ENCODE results near the gene CACHD1.

The CACHD1 gene

DNA sequence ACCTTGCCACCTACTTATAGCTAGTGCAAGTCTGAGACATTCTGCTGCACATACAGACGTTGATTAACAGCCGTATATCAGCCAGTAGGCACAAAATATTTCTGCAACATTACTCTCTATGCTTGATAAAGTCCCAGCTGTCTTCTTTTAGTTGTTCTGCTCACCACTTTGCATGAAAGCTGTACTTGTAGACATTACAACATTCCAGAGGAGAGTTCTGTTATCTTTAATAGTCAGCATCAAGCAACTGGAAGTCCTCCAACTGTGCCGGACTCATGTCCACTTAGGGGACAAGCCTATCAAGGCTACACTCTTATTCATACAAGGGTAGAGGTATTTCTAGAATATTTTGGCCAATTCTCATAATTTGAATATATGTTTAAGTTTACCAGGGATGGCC, 50.0 kb downstream of the CACHD1 start:
- in situ Hi-C loops (cut with MboI; ENCODE audit: low sequenced_read_pairs) = no loop called here

DNA sequence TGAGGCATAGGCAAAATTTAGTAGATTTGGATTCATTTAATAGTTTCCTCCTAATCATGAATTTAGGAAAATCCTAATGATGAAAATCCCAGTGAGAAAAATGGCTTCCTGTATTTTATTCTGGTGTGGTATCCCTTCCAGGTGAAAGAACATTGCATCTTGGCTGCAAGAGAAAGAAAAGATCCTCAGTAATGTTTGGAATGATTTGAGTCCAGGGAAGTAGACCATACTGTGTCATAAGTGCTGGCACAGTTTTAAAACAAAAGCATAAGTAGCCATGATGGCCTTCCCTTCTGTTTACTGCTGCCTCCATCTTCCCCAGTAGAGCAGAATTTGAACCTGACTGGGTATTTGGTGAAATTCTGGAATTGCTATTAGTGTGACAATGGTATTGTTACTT, 52.8 kb downstream of the CACHD1 start:
- in situ Hi-C loops (cut with MboI; ENCODE audit: low sequenced_read_pairs) = no loop called here

DNA sequence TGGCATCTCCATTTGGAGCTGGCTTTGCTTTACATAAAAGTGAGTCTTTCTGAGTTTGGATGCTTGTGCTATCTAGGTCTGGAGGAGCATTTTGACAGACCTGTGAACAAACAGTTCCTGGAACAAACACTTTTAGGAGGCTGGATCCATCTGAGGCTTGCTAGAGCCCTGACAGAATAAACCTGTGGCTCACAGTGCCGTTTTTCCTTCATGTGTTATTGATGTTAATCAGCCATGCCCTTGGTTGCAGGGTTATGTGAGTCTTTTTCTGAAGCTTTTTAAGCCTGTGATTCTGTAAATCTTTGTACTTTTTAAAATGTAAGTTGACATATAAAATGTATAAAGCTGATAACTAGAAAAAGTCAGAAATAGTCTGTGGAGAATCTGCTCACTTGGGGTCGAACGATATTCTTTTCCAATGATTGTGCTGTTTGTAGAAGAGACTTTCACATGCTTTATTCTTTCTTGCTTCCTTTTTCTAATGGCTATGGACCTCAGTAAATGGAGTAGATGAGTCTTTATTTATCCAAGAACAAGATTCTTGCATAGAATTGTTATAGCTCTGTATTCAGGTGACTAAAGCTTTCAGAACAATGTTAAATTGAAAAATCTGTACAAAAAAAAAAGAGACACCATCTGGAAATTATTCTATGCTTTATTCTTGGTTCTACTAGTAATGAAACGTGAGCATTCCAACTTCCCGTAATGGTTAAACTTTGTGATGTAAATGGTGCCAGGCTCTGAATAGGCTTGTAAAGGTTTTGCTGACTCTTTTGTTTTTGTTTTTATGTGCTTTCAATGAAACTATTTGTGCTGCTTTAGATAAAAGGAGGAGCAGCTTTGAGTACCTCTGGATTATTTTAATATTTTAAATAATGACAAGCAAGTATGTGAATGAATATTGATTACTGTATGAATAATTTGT, 53.7 kb downstream of the CACHD1 start:
- in situ Hi-C loops (cut with MboI; ENCODE audit: low sequenced_read_pairs) = no loop called here

DNA sequence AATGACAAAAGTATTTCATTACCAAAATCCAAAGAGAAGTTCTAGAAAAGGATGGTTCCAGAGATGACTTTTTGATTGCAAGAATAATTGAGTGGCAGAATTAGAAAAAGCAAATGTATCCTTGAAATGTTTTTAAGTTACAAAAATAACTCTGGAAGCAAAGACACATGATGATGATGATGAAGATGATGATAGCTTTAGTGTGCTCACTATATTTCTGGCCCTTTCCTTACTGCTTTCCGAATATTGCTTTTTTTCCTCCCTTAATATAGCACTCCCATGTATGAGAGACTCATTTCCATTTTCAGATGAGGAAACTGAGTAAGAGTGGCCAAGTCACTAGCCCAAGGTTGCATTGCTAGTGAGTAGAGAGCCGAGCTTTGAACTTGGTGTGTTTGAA, 54.7 kb downstream of the CACHD1 start:
- in situ Hi-C loops (cut with MboI; ENCODE audit: low sequenced_read_pairs) = no loop called here

DNA sequence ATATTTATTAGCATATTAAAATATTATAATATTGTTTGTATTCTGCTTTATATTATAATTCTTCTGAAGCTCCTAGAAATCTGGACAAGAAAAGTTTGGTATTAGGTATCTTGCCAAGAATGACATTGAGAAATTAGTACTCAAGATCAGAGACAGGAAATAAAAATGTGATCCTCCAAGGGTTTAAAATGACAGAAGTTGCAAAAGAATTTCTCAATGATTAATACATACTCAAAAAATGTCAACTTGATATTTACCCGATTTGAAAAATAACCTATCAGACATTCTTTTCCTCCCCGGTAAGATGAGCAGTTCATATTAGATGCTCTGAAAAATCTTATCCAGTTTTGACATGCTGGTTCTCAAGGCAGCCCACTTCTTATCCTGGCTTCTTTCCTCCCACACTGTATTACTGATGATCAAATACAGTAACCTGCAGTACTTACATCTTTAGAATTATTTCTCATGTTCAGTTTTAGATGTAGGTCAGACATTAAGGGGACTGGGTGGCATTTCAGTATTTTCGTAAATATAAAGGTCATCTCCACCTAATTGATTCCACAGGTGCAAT, 55.3 kb downstream of the CACHD1 start:
- in situ Hi-C loops (cut with MboI; ENCODE audit: low sequenced_read_pairs) = no loop called here

DNA sequence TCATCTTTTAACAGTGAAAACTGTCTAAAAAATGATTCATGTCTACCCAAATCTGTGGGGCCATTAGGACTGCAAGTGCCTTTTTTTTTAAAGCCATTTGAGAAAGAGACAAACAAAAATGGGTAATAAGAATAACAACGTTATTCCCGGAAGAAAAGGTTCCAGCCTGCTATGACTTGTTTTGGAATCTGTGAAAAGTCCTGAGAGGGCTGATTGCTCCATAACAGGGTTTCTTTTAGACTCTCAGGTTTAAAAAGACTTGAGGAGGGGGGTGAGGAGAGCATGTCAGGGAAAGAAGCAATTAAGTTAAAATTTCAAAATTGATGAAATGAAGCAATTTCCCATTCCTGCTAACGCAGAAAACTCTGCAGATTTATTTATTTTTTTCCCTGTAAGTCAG, 56.4 kb downstream of the CACHD1 start:
- in situ Hi-C loops (cut with MboI; ENCODE audit: low sequenced_read_pairs) = no loop called here

DNA sequence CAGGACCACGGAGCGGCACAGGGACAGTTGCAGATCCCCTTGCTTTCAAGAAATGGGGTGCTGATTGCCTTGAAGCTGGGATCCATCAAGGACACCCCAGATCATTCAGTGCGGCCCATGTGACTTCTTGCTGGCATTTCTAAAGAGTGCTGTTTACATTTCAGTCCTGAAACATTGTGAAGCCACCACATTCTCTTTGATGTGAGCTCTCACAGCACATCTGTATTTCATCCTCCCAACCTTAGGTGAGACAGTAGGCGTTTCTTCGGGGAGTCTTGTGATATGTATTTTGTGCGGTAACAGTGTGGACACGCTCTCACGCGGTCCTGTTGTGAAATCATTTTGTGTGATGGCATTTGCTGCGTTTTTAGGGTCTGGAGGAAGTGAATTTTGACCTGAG, 57.2 kb downstream of the CACHD1 start:
- in situ Hi-C loops (cut with MboI; ENCODE audit: low sequenced_read_pairs) = no loop called here

DNA sequence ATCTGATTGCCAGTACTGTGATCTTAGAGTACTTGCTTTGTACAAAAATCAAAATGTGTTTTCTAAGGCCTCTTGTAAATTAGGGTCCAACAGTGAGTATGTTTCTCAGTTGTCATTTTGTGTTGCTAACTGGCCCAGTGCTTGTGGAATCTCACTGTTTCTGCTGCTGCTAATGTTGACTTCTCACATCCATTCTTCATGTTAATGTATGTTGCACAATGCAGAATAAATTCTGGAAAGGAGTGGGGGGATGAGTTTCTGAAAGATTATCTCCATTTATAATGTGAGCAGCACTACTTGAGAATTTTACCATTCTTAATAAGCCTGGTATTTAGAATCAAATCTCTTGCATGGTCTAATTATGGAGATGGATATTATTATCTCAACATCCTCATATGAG, 57.9 kb downstream of the CACHD1 start:
- in situ Hi-C loops (cut with MboI; ENCODE audit: low sequenced_read_pairs) = no loop called here

DNA sequence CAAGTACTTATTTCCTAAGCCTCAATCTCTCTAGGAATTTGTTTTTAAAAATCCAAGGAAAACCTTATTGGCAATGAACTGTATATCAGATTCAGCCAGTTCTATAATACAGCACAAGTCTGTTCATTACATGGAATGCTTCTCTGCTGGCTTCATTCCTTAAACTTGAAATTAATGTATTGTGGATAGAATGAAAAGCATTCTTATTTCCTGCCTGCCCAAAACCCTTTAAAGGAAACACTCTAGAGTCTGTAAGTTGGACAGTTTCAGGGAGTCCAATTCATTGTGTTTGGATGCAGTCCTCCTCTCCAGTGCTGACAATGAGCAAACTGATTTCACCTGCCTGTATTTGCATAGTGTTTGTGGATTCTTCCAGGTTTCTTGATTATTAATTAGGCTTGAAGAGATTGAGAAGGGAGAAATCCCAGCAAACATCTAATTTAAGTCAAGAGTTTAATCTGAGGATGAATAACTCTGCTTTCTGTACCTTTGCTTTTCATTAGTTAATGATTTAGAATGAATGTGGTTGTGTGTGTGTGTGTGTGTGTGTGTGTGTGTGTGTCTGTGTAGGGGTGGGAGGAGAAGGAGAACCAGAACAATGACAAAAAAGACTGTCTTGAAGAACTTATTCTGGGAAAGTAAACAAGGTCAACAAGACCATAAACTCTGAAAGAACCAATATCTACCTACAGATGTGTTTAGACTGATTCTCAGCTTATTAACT, 61.2 kb downstream of the CACHD1 start:
- in situ Hi-C loops (cut with MboI; ENCODE audit: low sequenced_read_pairs) = no loop called here

DNA sequence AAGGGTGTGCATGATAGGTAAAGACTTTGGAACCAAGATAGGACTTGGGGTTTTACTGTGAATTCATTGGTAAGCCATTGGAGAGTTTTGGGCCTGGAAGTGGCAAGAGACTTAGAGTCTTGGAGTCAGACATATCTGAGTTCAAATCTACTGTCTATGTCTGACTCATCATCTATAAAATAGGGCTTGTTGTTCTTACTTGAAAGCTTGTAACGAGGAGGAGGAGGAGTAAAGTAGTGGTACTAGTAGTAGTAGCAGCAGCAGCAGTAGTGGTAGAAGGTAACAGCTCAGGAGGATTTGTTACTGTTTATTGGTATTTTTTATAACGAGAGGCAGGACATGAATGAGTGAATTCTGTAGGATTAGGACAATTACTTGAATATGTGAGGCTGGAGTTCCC, 62.7 kb downstream of the CACHD1 start:
- in situ Hi-C loops (cut with MboI; ENCODE audit: low sequenced_read_pairs) = no loop called here

DNA sequence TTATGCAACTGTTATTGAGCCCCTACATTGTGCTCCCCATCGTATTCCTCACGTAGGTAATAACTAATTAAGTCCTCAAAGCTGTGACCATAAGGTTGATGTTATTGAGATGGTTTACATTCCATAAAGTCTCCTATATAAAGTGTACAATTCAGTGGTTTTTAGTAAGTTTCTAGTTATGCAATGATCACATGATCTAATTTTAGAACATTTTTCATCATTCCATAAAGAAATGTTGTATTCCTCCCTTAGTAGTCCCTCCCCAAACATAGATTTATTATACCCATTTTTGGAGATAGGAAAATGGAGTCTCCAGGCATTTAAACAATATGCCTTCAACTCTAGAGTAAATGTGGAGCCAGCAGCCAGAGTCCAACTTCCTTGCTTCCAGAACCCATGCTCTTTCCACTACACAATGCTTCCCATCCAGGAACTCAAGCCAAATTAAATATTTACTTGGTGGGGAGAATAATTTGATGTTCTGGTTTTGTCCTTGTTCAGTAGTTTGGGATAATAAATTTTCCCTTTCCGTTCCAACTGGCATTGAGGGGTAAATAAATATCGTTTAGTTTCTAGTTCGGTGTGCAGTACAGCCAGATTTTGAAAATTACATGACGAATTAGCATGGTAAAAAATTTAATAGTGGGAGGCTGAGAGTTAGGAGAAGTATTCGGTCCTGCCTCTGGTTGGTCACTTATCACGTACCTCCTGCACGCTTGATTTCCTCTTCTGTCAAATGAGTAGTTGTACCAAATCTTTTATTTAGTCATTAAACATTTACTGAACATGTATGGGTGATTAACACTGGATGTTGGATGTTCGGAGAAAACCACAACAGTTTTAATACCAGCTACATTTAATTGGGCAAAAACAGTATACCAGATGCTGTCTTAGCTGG, 66.3 kb downstream of the CACHD1 start:
- in situ Hi-C loops (cut with MboI; ENCODE audit: low sequenced_read_pairs) = no loop called here

DNA sequence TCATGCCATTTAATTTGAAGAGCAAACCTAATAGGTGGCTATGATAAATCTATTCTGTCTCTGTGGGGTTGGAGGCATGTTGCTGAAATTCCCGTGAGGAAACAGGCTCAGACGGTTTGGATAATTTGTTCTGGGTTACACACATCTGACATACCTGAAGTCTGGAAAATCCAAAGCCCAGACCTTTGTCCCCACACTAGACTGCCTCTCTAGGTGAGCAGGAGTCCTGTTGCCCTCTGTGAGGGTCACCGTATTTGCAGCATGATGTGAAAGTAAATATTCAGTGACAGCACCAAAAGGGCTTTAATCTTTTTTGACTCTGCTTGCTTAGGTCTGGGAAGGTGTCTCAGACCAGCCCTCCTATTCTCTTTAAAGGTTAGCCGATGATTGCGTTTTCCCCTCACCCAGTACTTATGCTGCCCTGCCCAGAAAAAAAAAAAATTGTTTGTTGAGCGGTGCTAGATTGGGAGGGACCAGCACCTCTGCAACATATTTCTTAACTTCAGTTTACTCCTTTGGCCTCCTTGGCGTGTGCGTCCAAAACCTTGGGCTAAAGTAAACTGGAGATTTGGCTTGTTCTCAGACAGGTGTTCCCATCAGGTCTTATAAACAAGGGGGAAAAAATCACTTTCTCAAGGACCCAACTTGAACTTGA, 67.0 kb downstream of the CACHD1 start:
- in situ Hi-C loops (cut with MboI; ENCODE audit: low sequenced_read_pairs) = no loop called here

DNA sequence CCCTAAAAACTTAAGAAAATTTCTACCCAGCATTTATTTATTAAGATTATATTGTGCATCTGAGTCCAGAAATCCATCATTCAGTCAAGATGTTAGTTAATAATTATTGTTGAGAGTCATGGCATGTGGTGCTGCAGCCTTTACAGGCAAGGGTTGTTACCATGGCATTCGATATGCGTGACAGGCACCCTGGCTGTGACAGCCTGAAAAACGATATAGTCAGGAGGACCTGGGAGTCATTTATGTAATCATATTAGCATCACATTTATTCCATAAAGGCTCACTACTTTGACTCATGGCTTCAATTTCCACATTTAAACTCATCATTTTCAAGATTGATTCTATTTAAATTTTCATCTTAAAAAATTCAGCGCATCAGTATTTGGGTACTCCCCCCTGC, 68.0 kb downstream of the CACHD1 start:
- in situ Hi-C loops (cut with MboI; ENCODE audit: low sequenced_read_pairs) = no loop called here

DNA sequence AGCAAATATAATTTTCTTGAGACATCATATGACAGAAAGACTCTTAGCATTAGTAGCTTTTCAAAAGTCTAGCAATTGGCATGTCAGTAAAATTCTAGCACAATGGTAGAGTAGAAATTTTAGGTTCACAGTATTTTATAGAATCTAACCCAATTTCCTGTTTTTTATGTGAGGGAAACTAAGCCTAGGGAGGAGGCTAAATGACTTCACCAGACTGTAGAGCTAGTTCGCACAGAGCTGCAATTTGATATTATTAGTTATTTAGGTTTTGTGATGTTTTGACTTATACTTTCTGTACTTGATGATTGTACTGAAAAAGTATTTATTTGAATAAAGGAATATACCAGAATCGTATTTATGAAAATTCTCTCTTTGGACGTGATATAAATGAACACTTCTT, 68.5 kb downstream of the CACHD1 start:
- in situ Hi-C loops (cut with MboI; ENCODE audit: low sequenced_read_pairs) = no loop called here

DNA sequence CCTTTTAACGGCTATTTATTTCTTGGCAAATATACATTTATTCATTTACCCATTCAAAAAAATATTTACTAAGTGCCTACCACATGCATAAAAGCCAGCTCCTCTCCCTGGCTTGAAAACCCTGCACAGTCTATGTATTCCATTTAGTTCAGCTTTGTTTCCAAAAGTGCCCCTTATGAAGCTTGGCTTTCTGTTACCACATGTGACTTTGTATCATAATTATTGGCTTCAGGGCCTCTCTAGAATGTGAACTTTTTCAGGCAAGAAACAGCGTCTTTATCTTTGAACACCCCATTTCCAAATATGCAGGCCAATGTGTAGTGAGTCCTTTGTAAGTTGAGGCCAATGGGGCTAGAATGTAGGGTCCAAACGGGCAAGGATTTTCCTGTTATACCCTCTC, 69.4 kb downstream of the CACHD1 start:
- in situ Hi-C loops (cut with MboI; ENCODE audit: low sequenced_read_pairs) = no loop called here

DNA sequence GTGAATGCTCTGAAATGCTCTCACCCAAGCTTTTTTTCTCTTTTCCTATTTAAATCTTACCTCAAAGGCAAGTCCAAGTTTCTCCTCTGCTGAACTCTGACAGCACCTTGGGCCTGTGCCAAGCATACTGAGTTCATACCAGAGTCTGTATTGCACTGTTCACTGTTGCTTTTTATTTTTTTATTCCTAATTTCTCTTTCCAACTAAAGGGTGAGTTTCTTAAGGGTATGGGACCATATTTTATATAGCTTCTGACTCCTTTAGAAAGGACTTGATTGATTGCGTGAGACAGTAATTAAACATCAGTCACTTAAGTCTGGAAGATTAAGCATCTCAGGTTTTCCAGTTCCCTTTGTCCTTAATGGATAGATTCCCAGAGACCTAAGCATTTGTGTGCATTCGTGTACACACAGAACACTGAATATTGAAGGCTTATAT, 69.9 kb downstream of the CACHD1 start:
- in situ Hi-C loops (cut with MboI; ENCODE audit: low sequenced_read_pairs) = no loop called here

DNA sequence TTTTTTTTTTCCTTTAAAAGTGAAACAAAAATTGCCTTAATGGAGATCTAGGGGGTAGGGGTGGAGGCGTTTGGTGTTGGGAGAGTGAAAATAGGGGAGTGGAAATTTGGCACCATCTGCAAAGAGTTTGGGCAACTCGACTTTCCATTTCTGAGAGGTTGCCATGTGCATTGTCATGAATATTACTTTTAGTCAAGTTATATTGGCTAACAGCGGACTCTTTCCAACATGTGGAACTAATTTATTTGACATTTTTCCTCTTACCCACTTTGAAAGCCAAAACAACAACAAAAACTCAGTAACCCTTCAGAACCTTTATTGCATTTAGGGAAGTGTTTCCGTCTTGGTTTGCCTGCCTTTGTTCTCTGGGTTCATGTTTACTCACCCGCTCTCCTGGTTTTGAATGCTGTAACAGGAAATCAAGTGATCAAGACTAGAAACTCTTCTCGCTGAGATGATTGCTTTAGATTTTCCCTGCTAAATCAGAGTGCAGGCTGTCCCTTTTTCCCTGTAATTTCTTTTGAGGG, 70.4 kb downstream of the CACHD1 start:
- in situ Hi-C loops (cut with MboI; ENCODE audit: low sequenced_read_pairs) = no loop called here

DNA sequence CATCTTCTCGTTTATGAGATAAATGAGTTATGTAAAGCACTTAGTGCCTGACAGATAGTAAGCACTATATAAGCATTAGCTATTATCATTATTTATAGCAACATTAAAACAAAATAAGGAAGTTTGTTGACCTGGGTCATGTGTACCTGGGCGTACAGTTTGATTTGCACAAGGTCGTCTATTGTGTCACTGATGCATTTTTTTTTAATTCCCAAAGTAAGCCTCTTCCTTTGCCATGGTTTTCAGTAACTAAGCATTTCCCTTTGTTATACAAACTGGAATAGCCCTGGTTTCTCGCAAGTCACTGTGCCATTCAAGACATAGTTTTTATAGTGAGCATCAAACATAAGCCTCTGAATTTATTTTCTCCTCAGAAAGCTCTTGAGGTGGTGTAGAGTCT, 72.2 kb downstream of the CACHD1 start:
- in situ Hi-C loops (cut with MboI; ENCODE audit: low sequenced_read_pairs) = no loop called here

DNA sequence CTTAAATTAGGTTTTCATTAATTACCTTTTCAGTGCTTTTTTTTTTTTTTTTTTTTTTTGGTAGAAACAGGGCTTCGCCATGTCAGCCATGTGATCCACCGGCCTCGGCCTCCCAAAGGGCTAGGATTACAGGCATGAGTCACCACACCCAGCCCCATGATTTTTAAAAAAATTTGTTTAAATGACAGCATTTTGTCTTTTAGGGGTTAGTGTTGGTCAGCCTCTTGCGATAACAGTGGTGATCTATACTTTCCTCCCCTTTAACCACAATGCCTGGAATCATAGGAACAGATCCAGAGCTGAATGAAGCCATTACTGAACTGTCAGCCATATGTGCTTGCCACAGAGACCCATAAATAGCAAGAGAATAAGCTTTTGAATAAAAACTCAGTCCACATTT, 73.9 kb downstream of the CACHD1 start:
- in situ Hi-C loops (cut with MboI; ENCODE audit: low sequenced_read_pairs) = no loop called here

Data from hTERT RPE-1 (cell line).